T-helper 9 cell (primary cell): Measurements from ENCODE around the gene COL15A1.
A peak's percentile ranks its signal among the peaks of the same experiment; 100 is the strongest.
"Not testable (repeated sequence)": the region's sequence is repeated elsewhere in the genome, so short reads cannot be mapped to it uniquely, and the experiment has no call there.

ENCODE experiments used
- DNase-seq: peaks from one replicate; pipeline ENCODE4 v3.0.0-alpha.2; 2020

Gene COL15A1

GRCh38 chr9:99092643-99093491, 149.2 kb downstream of the COL15A1 start:
- no peak for DNase-seq

- no peak for DNase-seq
These were observed 149.7 kb downstream of the COL15A1 start for GRCh38 chr9:99093492-99093791.

GRCh38 chr9:99095565-99095964, 151.9 kb downstream of the COL15A1 start:
- no peak for DNase-seq

- DNase-seq: no peak
These were observed 152.7 kb downstream of the COL15A1 start for GRCh38 chr9:99096409-99096808.

GRCh38 chr9:99099806-99100585, 156.3 kb downstream of the COL15A1 start:
- DNase-seq: not testable (repeated sequence)

- DNase-seq: no peak
These were observed 157.6 kb downstream of the COL15A1 start for GRCh38 chr9:99101271-99101670.

- DNase-seq: no peak
These were observed 158.1 kb downstream of the COL15A1 start for GRCh38 chr9:99101812-99102211.

GRCh38 chr9:99103054-99103895, 159.6 kb downstream of the COL15A1 start:
- DNase-seq: no peak

GRCh38 chr9:99103901-99104458, 160.3 kb downstream of the COL15A1 start:
- DNase-seq: no peak

DNA sequence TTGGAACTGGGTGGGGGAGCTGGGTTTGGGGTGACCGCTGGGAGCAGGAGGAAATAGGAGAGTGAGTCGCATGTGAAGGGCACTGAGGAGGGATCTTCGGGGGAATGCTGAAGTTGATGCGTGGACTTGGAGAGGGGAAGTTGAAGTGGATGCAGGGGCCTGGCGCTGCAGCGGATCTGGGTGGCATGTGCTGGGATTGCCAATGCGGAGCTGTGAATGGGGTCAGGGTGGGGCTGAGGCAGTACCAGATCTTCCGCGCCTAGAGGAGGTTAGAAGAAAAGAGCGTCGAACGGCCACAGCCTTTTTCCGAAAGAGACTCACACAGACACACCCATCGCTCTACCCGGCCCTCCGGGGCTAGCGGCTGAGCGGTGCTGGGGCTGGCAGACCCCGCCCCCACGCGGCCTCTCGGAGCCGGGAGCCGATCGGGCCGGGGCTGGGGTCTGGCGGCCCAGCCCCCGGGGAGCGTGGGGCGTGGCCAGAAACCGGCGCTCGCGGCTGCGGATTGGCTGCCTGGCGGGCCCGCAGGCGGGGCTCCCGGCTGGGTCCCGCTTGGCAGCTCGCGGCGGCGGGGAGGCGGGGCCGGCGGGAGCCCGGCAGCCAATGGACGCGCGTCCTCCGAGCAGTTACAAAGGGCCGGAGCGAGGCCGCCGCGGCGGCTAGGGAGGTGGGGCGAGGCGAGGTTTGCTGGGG, 160.9 kb downstream of the COL15A1 start, which contains the start of gene TGFBR1:
TSS of gene TGFBR1 (plus strand) at position 655 of the 693 bp plus-strand sequence. CDS start 93 bp downstream, outside the sequence.
- peak; percentile 89 for DNase-seq

- no peak for DNase-seq
These were observed 161.7 kb downstream of the COL15A1 start for GRCh38 chr9:99105152-99106043.

- DNase-seq: no peak
These were observed 162.3 kb downstream of the COL15A1 start for GRCh38 chr9:99106044-99106375.

- no peak for DNase-seq
These were observed 163.7 kb downstream of the COL15A1 start for GRCh38 chr9:99107421-99107820.

DNA sequence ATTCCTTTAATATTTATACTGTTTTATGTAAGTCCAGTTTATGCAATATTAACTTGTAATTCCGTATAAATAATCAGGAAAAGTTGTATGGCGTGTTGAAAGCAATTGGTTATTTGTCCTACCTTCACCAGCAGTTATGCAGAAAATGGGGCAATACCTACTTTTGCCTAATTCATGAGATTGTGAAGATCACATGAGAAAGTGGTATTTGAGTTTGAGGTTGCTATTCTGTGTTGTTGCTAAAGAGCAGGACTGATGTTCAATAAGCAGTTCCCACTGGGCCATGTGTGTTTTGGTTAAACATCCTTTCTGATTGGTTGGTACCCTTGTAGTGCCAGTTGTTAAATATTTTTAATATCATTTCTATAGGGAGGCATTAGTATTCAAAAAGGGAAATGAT, 164.4 kb downstream of the COL15A1 start:
- no peak for DNase-seq

- no peak for DNase-seq
These were observed 165.8 kb downstream of the COL15A1 start for GRCh38 chr9:99109522-99109921.

DNA sequence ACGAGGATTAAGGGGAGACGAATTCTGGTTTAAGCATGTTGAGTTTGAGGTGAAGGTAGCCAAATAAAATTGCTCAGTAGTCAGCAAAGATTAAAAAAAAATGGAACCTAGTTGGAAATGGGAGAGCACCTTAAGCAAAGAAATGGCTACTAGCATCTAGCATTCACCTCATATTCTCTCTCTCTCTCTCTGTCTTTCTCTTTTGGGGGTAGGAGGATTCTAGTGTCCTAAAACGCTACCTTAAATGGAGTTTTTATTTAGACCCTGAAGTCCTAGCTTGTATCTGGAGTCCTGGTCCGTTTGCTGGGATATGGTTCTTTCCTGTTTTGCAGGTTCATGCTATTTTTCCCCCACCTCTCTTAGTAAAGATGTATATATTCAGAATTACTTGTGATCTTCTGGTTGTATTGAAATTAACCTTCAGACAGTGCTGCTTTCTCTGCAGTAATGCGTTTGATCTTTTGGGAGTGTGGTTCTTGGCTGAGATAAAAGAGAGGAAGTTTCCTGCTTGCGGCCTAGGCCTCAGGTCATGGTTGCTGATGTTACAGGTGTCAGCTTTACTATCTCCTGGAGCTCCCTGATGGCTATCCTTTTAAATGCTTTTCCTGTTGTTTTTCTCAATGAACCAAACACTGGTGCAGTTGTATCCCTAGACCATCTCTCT, 169.2 kb downstream of the COL15A1 start:
- DNase-seq: peak; percentile 32

GRCh38 chr9:99113414-99114048, 169.8 kb downstream of the COL15A1 start:
- no peak for DNase-seq

DNA sequence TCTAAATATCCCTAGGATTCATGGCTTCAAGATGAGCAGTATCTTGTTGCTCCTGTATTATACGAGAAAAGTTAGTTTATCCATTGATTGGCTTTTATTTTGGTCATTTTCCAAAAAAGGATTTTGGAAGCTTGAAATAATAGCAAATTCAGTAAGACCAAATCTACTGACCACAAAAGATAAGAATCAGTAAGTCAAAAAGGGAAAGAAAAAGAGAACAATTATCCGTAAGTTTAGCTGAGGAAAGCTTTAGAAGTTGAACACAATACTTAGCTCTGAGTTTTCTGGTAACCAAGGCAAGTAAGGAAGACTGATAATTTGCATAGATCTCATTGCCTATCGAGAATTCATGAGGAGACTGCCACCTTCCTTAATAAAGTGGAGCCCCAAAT, 170.3 kb downstream of the COL15A1 start:
- DNase-seq: no peak

DNA sequence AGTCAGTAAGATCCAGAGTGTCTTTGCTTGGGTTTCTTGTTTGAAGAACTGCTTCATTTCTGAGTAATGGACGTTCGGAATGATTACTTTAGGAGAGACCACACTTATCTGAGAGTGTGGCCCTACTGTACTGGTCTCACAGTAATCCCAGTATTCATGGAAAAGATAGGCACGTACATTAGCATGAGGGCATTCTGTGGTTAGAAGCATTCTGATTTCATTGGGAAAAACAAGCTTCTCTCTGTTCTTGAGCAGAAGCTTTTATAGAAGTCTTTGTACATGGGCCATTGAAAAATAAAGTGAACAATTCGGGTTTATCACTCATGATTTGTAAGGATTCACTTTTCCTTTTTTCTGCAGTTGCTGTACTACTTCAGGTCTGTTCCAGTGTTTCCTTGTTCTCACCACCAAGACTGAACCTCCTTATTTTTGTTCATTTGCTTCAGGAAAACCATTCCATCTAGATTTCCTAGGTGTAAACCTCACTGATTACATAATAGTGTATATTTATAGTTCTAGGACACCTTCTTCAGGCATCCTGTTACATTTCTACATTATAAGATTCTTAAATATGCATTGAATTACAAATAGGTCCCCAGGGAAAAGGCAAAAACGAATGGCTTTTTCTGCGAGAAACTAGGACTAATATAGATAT, 171.3 kb downstream of the COL15A1 start:
- no peak for DNase-seq

- DNase-seq: no peak
These were observed 172.3 kb downstream of the COL15A1 start for GRCh38 chr9:99116003-99116411.
